A673 (cell line): Measurements from ENCODE around the gene SLC3A2. TPM values are rescaled to one million over a fixed set of nuclear protein-coding genes. Genes with fewer than 3 reads are reported as not detected.

Source experiments
- BruUV-seq: library from RNA; stranded (reverse); fragments of 400-500 nt; replicated peaks from 2 replicates; lab custom pipeline; 2021; lab: Mats Ljungman, UMichigan
- CTCF ChIA-PET: fragments of 300-600 bp; sonication (Branson Sonifier 250); formaldehyde crosslinking; loops from one replicate; lab custom pipeline; 2022; ENCODE audit warnings: antibody characterized with exemption; lab: Charles Lee
- POLR2A ChIA-PET: fragments of 300-600 bp; sonication (Branson Sonifier 250); formaldehyde crosslinking; loops from one replicate; lab custom pipeline; 2022; ENCODE audit warnings: antibody characterized with exemption; ENCODE audit not compliant: low non-redundant PET; lab: Charles Lee
- DNase-seq: peaks from one replicate; pipeline ENCODE4 v3.0.0-alpha.2; 2015; ENCODE audit warnings: low spot score
- H3K27ac ChIP-seq: fragments of 200-600 bp; sonication (generic); 2 replicates; pipeline ENCODE4 v1.5.1; 2016; ENCODE audit warnings: mixed run types, low read depth, mild to moderate bottlenecking, mixed read lengths, antibody characterized with exemption, low read length; ENCODE audit not compliant: poor library complexity, severe bottlenecking
- H3K27me3 ChIP-seq: fragments of 200-600 bp; sonication (generic); replicated peaks from 2 replicates; pipeline ENCODE4 v1.6.1; 2017; ENCODE audit warnings: mixed run types, low read depth, mild to moderate bottlenecking, mixed read lengths, antibody characterized with exemption, low read length; ENCODE audit not compliant: insufficient read depth, poor library complexity
- H3K36me3 ChIP-seq: fragments of 200-600 bp; sonication (generic); 2 replicates; pipeline ENCODE4 v1.6.1; 2016; ENCODE audit warnings: mixed run types, mild to moderate bottlenecking, mixed read lengths, antibody characterized with exemption, low read length; ENCODE audit not compliant: insufficient read depth, poor library complexity, severe bottlenecking
- H3K4me1 ChIP-seq: fragments of 200-600 bp; sonication (generic); 2 replicates; pipeline ENCODE4 v1.6.1; 2017; ENCODE audit warnings: mixed run types, mild to moderate bottlenecking, mixed read lengths, antibody characterized with exemption, low read length; ENCODE audit not compliant: insufficient read depth, poor library complexity, severe bottlenecking
- H3K4me3 ChIP-seq: fragments of 200-600 bp; sonication (generic); 2 replicates; pipeline ENCODE4 v1.5.1; 2016; ENCODE audit warnings: low read depth, mixed run types, mild to moderate bottlenecking, mixed read lengths, low read length; ENCODE audit not compliant: poor library complexity, severe bottlenecking
- H3K9me3 ChIP-seq: fragments of 200-600 bp; sonication (generic); 2 replicates; pipeline ENCODE4 v1.6.1; 2016; ENCODE audit warnings: mixed run types, low read depth, mild to moderate bottlenecking, mixed read lengths, antibody characterized with exemption, low read length; ENCODE audit not compliant: poor library complexity, severe bottlenecking
- CTCF ChIP-seq: fragments of 300-800, 200-600 bp; sonication (generic); conservative IDR thresholded peaks from 2 replicates; pipeline ENCODE4 v1.5.1; 2017; ENCODE audit warnings: low read depth, mild to moderate bottlenecking, antibody characterized with exemption, low read length, moderate library complexity, mixed read lengths
- EZH2 ChIP-seq: fragments of 200-600 bp; sonication (generic); IDR thresholded peaks from 2 replicates; pipeline ENCODE4 v1.6.1; 2017; ENCODE audit warnings: borderline replicate concordance, low read depth, mild to moderate bottlenecking, mixed read lengths, antibody characterized with exemption, low read length; ENCODE audit not compliant: poor library complexity, severe bottlenecking
- intact Hi-C: fragments of 100-400 bp; cut with micrococcal nuclease; formaldehyde crosslinking; loops from one replicate; pipeline ENCODE4 v1.10.0; 2022; ENCODE audit not compliant: unreplicated experiment
- total RNA-seq: library from RNA; stranded (reverse); gene quantifications from 2 replicates; pipeline ENCODE4 v1.2.3, GENCODE V29; 2021

The SLC3A2 gene
- total RNA-seq, 1 experiment from 2014 or later, result 511 TPM

GRCh38 chr11:62905296-62905695 lies 24.6 kb downstream of the SLC3A2 start:
- no peaks in the 10 kb centered on the region for H3K9me3 ChIP-seq
- H3K36me3 ChIP-seq, result no peaks in the 10 kb centered on the region
- intact Hi-C loops, result no loop called here
- no TSS peak for BruUV-seq
- CTCF ChIA-PET, result interaction anchor here (0.6 to 3.4 kb wide), 17 partner anchors 9 to 481 kb away, joined by 3 to 101 read pairs (median 4); partner anchors contain the start of gene CHRM1
- H3K27me3 ChIP-seq, result no peaks in the 10 kb centered on the region
- DNase-seq, result no peak
- no peak overlapping the region for H3K4me3 ChIP-seq
- H3K4me1 ChIP-seq, result peaks cover 8% of the 10 kb centered on the region
- no peak overlapping the region for H3K27ac ChIP-seq
- POLR2A ChIA-PET, result no interaction called here
- TF ChIP-seq CTCF, result no peak
- no peak for TF ChIP-seq EZH2

GRCh38 chr11:62905927-62906531 lies 25.3 kb downstream of the SLC3A2 start:
- ChIA-PET POLR2A (no interaction called here), CTCF (interaction anchor here (0.6 to 3.4 kb wide), 17 partner anchors 9 to 481 kb away, joined by 3 to 101 read pairs (median 4); partner anchors contain the start of gene CHRM1)
- Histone ChIP-seq H3K27me3 (no peaks in the 10 kb centered on the region), H3K4me3 (no peak overlapping the region), H3K9me3 (no peaks in the 10 kb centered on the region), H3K4me1 (peaks cover 8% of the 10 kb centered on the region), H3K27ac (no peak overlapping the region), H3K36me3 (no peaks in the 10 kb centered on the region)
- BruUV-seq, result no TSS peak
- intact Hi-C loops, result loop anchor here (1.0 kb wide), 1 partner anchor 118 kb away; no protein-coding TSS in a partner anchor
- TF ChIP-seq EZH2 (no peak), CTCF (peak; percentile 100)
- DNase-seq, result peak; percentile 93

GRCh38 chr11:62908468-62909072 lies 27.9 kb downstream of the SLC3A2 start:
- POLR2A ChIA-PET, result no interaction called here
- no peak overlapping the region for H3K27ac ChIP-seq
- no peak for DNase-seq

More at GRCh38 chr11:62908468-62909072, 27.9 kb downstream of the SLC3A2 start:
- intact Hi-C loops, result loop anchor here (1.0 to 2.0 kb wide), 2 partner anchors 67 to 304 kb away; no protein-coding TSS in a partner anchor
- Histone ChIP-seq H3K4me3 (no peak overlapping the region), H3K9me3 (no peaks in the 10 kb centered on the region), H3K4me1 (peaks cover 17% of the 10 kb centered on the region), H3K27me3 (no peaks in the 10 kb centered on the region), H3K36me3 (no peaks in the 10 kb centered on the region)
- TF ChIP-seq CTCF (no peak), EZH2 (no peak)
- BruUV-seq, result no TSS peak
- CTCF ChIA-PET, result interaction anchor here (0.6 to 1.4 kb wide), 7 partner anchors 13 to 141 kb away, joined by 3 to 15 read pairs (median 5); partner anchors contain the start of gene CHRM1
